DMS114 treated with DMSO at 0.1 percent for 48 hours (cell line): ENCODE data around the gene CENPV.
A peak's percentile ranks its signal among the peaks of the same experiment; 100 is the strongest.

Source experiments
- DNase-seq: peaks from one replicate; lab custom pipeline; 2025; ENCODE audit not compliant: unreplicated experiment; lab: John Stamatoyannopoulos, UW

The CENPV gene

DNA sequence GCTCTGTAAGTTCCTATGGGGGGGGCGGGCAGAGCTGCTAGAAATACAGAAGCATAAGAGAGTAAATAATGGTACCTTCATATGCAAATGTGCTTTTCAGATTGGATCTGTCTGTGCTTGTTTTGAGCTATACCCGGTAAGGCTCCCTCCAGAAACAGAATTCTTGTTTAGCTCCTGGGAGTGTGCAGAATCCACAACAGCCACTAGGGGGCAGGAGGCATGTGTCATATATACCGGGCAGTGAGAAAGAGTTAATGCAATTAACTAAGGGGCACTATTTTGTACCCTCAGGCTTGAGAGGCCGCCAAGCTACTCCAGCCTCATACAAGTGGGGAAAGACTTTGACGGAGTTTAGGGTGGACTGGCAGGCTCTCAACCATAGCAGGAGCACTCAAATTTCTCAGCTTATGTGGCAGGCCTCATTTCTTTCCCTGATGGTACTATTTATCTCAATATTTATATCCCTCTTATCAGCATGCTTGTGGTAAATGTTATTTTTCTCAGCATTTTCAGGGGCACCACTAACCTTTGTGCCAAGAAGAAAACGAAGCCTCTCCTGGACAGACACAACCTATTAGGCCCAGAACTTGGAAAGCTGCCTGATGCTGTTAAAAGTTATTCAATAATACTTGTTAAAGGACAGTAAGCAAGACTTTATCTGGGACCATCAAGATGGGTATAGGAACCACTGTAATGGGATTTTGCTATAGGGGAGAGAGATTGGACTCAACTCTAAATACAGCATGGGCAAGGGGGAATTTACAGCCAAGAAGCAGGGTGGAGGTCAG is 10.7 kb upstream of the CENPV start:
- peak; percentile 8 for DNase-seq

DNA sequence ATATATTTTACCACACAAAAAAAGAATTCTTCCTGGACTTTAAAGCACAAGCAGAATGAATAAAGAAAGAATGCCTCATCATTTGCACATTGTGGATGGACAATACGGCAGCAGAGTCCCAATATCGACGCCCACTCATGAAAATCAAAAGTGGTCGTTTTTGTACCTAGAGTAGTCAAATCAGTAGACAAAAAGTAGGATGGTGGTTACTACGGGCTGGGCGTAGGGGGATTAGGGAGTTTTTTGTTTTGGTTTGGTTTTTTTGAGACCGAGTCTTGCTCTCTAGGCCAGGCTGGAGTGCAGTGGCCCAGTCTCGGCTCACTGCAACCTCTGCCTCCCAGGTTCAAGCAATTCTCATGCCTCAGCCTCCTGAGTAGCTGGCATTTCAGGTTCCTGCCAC is 8.6 kb upstream of the CENPV start:
- DNase-seq: no peak

DNA sequence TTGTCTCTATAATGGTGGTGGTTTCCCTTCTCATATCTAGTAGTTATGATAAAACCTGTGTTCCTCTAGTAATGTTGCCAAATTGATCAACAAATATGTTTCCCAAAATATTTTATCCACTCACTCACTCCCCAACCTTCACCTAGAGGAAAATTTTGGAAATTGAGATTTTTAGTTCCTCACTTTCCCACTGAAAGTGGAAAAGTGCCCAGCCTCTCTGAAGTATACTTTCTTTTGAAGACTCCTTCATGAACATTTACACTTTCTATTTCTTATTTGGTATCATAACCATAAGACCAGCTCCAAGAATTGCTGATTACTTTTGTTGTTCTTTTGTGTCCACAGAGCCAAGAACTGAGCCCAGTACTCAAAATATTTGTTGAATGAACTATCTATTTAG is 5.1 kb upstream of the CENPV start:
- DNase-seq: no peak

DNA sequence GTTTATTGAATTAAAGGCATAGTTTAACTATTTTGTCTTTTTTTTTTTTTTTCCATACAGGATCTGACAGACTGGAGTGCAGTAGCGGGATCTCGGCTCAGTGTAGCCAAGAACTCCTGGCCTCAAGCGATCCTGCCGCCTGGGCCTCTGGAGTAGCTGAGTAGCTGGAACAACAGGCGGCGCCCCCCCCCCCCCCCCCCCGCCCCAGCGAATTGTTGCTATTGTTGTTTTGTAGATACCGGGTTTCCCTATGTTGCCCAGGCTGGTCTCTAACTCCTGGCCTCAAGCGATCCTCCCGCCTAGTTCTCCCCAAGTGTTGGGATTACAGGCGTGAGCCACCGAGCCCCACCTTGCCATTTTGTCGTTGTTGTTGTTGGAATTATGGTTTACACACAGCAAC is 1.3 kb upstream of the CENPV start:
- no peak for DNase-seq

DNA sequence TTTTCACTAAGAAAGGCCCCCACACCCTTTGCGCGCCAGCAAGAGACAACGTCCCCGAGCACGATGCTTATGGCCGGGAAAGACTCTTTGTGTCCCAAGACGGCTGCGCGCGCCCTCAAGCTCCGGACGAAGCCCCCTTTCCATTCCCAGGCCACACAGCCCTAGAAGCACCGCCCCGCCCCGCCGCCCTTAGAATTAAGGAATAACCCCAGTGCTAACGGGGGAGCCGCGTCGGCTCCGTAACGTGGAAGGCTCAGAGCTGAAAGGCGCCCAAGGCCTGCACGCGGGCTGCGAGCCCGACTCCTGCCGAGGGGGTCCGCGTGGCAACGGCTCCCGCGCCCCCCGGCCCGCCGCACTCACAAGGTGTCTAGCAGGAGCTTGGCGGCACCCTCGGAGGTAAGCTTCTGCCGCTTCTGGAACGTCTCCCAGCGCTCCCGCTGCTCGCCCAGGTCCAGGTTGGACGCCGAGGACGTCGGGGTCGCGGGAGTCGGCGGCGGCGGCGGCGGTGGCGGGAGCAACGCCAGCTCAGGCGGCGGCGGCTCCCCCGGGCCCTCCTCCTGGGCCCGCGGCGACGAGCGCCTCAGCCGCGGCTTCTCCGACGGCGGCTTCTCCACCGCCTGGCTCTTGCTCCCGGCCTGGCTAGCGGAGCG is 477 bp downstream of the CENPV start:
- no peak for DNase-seq

DNA sequence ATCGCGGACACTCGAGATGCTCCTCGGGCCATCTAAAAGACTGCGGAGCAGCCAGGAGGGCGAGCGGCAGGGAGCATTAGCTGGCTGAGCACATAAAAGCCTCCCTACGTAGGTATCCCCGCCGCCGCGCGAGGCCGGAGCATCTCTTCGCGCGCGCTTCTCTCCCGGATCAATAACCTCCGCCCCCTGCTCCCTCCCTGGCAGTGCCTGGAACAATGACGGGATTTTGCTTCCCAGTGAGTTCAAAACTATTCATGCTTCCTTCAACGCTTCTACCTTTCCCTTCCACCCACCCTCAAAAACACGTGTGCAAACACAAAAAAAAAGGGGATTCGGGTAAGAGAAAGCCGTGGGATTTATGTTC is 984 bp downstream of the CENPV start:
- DNase-seq: no peak

DNA sequence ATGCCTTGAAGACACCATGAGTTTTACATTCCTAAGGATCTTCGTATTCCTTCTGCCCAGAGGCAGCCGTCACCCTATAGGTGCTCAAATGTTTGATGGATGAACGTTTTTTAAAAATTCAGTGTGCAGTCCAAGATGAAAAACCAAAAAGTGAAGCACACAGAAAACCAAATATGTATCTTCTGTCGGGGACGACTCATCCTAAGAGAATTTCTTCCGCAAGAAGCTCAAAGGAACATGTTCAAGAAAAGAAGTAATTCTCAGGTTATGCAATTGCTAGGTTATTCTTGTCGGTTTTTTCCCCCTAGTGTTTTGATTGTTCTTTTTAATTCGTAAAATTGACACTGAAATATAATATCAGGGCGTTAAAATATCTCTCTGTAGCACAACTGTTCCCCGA is 1.4 kb downstream of the CENPV start:
- DNase-seq: no peak

DNA sequence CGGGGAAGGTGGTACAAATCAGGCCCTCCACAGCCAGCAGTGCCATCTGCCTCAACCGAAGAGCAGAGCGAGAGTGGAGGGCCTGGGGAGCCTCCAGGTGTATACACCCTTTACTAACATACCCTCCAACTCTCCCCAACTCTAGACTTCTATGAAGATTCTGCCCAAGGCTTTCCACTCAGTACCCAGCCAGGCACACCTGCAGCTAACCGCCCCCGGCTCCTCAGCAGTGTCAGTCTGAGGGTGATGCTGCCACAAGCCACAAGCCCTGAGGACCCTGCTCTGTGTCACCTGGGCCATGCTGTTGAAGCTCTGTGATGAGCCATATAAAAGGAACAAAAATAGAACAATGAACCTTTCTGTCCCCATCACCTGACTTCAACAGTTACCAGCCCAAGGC is 3.8 kb downstream of the CENPV start:
- DNase-seq: no peak

DNA sequence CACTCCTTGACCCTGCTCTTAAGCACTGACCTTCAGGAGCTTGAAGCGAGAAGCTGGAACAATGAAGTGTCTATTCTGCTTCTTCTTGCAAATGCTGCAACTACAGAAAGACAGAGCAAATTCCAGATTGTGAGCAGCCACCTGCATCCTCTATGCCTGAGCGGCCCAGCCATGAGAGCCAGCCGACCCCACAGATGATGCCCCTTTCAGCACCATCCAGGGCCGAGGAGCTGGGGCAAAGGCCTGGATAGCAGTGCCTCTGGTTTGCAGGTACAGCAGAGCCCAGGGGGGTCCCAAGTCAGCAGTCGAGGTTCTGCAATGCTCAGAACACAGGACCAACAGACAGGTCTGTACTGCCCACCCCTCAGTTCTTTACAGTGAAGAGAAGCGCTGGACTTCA is 4.7 kb downstream of the CENPV start:
- DNase-seq: no peak

DNA sequence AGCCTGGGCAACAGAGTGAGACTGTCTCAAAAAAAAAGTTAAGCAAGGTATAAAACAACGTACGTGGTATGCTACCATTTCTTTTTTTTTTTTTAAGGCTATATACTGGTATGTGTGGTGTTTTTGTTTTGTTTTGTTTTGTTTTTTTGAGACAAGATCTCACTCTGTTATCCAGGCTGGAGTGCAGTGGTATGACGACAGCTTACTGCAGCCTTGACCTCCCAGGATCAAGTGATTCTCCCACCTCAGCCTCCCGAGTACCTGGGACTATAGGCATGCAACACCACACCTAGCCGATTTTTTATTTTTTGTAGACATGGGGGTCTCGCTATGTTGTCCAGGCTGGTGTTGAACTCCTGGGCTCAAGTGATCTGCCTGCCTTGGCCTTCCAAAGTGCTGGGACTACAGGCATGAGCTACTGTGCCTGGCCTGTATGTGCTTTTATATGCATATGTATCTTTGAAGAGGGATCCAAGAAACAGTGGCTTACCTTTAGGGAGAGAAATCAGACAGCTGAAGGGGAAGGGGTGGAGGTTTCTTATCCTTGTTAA is 6.5 kb downstream of the CENPV start:
- no peak for DNase-seq

DNA sequence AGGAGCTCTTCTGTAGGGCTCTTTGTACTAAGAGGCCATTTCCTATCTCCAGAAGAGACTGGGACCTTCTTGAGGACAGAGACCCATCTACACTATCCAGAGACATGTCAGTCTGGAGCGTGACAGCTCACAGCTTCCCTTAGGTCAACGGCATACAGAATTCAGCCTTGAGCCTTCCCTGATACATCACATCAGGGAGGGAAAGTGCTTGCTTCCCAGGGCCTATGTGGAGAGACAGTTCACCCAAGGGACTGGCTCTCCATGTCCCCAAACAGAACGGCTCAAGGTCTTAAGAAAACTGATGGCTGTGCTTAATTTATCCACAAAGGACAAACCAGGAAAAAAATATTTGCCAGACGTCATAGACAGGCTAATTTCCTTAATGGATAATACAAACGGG is 7.7 kb downstream of the CENPV start:
- DNase-seq: no peak

DNA sequence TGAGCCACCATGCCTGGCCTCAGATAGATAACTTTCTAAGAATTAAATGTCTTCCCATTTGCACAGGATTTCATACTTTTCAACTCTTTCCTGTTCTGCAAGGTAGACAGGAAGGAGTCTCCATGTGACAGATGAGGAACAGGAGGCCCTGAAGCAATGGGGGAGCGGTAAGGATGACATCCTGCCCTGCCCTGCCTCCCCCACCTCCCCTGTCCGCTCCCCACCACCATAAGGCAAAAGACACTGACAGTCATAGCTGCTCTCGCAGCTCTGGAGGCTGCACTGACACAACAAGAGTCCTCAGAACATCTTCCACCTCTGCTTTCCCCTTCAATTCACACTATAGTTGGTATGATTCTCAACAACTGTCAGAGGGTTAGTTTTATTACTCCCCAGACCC is 9.7 kb downstream of the CENPV start:
- DNase-seq: no peak

DNA sequence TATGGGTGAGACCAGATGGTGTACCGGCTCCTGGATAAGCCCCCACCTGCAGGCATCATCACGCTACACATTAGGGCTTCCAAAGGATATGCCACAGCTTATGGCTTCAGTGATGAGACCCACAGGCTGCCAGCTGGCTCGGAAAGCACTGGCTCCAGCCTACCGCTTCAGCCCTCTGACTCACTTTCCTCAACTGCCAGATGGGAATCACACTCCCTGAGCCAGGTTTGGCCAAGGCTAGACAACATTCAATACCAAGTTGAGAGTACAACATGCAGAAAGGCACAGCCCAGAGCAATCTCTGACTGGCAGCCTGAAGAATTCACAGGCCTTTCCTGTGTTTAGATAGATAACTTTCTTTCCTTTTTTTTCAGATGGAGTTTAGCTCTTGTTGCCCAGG is 10.3 kb downstream of the CENPV start:
- DNase-seq: no peak

DNA sequence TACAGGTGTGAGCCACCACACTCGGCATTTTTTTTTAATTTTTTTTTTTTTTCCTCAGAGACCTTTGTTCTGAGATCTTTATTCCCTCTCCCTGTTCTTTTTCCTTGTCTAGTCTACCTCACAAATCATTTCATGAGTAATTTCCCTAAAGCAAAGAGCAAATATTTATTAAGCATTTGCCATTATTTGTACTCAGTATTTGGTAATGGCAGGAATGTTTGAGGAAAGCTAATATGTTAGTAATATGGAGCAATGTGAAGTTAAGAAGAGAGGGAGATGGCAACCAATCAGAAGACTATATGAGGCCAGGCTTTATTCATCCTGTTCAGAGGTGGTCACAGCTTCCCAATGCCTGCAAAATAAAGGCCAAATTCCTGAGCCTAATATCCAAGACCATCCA is 13.3 kb downstream of the CENPV start:
- no peak for DNase-seq

DNA sequence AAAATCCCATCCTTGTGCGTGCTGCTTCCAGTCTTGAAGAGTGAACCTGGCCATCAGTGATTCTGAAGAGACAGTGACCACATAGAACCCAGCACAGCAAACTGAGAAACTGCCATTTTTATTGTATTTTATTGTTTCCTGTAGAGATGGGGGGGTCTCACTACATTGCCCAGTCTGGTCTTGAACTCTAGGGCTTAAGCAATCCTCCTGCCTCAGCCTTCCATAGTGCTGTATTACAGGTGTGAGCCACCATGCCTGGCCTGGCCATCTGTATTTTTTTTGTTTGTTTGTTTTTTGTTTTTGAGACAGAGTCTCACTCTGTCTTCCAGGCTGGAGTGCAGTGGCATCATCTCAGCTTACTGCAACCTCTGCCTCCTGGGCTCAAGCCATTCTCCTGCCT is 13.9 kb downstream of the CENPV start:
- DNase-seq: no peak

DNA sequence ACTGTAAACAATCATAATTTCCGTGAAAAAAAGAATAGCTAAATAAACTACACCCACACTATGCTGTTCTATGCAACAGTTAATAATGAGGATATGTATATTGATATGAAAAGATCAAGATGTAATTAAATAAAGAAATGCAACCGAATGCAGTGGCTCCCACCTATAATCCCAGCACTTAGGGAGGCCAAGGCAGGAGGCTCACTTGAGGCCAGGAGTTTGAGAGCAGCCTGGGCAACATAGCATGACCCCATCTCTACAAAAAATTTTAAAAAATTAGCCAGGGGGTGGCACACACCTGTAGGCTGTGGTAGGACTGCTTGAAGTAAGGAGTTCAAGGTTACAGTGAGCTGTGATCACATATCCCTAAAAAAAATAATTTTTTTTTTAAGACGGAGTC is 14.9 kb downstream of the CENPV start:
- DNase-seq: no peak

DNA sequence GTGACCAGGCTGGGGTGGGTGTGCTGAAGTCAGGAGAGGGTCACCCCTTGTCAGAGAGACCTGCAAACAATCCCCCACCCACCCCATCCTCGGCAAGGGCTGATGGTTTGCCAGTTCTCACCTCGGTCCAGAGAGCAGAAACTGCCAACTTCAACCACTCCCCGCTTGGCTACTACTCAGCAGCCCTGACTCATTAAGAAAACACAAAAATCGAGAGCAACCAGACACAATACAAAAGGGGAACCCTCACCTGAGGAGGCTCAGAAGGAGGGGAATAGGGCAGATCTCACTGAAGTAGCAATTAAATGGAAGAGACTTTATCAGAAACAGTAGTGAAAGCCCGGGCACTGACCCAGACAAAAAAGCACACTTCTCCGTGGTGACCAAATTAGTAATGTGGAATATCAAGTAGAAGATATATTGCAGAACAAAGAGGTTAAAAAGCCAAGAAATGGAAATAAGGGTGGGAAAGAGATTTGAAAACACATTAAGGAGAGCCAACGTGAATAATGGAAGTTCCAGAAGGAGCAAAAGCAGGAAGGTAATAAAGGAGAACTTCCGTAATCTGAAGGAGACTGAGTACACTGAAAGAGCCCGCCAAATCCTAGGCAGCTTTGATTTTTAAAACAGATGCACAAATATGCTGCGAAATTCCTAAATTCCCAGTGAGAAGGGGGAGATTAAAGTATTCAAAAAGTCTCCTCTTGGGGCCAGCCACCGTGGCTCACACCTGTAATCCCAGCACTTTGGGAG is 23.6 kb downstream of the CENPV start:
- DNase-seq: no peak

DNA sequence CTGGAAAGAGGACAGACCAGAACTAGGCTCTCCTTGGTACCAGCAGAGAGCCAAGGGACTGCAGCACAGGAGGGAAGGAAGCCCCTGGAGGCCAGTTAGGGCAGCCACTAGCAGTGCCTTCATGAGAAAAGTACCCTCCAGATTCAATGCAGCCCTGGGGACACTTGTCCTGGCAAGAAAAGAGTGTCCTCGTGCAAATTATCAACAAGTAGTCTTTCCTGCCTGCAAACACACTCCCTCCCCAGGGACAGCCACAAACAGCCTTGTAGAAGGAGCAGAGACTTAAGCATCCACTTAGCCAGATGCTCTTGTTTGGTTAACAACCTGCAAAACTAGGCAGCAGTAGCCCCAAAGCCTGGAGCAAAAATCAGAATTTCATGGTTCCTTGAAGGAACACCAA is 24.3 kb downstream of the CENPV start:
- no peak for DNase-seq

DNA sequence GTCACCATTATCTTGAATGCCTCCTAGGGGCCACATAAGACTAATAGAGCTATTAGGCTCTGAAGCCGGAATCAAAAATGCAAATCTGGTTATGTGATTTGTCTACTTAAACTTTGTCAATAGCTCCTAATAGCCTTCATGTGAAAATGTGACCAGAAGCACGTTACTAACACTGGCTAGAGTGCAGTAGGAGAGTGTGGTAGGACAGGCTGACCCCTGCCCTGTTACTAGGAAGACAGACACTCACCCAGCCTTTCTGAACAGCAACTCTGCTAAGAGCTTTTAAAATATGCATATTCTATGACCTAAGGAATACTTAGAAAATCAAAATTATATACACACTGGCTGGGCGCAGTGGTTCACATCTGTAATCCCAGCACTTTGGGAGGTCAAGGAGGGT is 26.3 kb downstream of the CENPV start:
- DNase-seq: no peak

DNA sequence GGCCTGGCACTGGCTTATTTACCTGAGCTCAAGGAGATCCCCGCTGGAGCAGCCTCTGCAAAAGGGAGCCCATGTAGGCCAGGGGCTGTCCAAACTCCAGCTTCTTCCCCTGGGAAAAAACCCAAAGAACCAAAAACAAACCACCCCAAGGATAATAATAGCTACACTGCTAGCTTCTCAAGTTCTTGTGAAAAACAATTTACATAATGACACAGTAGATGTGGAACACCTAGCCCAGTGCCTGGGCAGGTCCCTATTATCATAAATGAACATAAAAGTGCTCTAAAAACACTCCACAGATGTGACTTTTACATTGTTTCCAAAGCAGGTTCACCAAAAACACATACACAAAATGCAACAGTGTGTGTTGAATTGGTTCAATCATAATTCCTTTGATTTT is 27.3 kb downstream of the CENPV start:
- DNase-seq: no peak

DNA sequence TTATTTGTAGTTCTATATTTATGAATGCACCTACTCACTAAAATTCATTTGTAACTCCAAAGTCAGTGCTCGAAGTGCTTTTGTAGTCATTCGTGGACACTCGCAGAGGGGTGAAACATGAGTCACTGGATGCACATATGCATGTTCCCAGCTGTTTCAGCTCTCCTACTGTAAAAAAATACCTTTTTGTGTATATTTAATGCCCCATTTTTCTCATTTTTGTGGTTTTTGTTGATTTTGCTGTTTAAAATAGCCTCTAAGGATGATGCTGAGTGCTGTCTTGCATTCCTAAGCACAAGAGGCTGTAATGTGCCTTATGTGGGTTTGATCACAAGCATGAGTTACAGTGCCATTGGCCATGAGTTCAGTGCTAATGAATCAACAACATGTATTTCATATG is 30.6 kb downstream of the CENPV start:
- no peak for DNase-seq

DNA sequence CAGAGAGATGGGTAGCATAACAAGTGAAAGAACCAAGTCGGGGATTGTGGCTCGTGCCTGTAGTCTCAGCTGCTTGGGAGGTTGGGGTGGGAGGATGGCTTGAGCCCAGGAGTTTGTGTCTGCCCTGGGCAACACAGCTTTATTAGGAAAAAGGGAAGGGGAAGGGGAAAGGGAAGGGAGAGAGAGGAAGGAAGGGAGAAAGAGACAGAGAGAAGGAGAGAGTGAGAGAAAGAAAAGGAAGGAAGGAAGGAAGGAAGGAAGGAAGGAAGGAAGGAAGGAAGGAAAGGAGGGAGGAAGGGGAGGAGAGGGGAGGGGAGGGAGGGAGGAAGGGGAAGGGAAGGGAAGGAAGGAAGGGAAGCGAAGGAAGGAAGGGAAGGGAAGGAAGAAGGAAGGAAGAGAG is 33.3 kb downstream of the CENPV start:
- no peak for DNase-seq
